SJCRH30 (cell line): ENCODE results near the gene DMBT1. TPM values are rescaled to one million over a fixed set of nuclear protein-coding genes. Genes with fewer than 3 reads are reported as not detected.

ENCODE experiments used
- DNase-seq, 2 experiments: peaks; one replicate each; pipeline ENCODE4 v3.0.0-alpha.2; 2015 to 2020
- H3K27ac ChIP-seq: fragments of 250-450 bp; sonication (Bioruptor Pico); 2 replicates; pipeline ENCODE4 v1.5.1; 2020; ENCODE audit warnings: mild to moderate bottlenecking, moderate library complexity
- H3K27me3 ChIP-seq: fragments of 250-450 bp; sonication (Bioruptor Pico); 2 replicates; pipeline ENCODE4 v1.5.1; 2020; ENCODE audit warnings: mild to moderate bottlenecking, moderate library complexity
- H3K36me3 ChIP-seq: fragments of 250-450 bp; sonication (Bioruptor Pico); 2 replicates; pipeline ENCODE4 v1.5.1; 2020; ENCODE audit warnings: mild to moderate bottlenecking, moderate library complexity
- H3K4me1 ChIP-seq: fragments of 250-450 bp; sonication (Bioruptor Pico); 2 replicates; pipeline ENCODE4 v1.5.1; 2020; ENCODE audit warnings: mild to moderate bottlenecking, moderate library complexity
- H3K4me3 ChIP-seq: fragments of 250-450 bp; sonication (Bioruptor Pico); 2 replicates; pipeline ENCODE4 v1.5.1; 2020; ENCODE audit warnings: mild to moderate bottlenecking, moderate library complexity
- H3K9me3 ChIP-seq: fragments of 250-450 bp; sonication (Bioruptor Pico); replicated peaks from 2 replicates; pipeline ENCODE4 v1.5.1; 2020; ENCODE audit warnings: mild to moderate bottlenecking, moderate library complexity
- total RNA-seq: library from RNA; depleted of rRNA; stranded (reverse); fragments of >200 nt; shearing (Covaris generic); gene quantifications from 2 replicates; pipeline ENCODE4 v1.2.3, GENCODE V29; 2014

DMBT1 gene
- total RNA-seq, 1 experiment from 2014 or later, result 4.2 TPM

DNA sequence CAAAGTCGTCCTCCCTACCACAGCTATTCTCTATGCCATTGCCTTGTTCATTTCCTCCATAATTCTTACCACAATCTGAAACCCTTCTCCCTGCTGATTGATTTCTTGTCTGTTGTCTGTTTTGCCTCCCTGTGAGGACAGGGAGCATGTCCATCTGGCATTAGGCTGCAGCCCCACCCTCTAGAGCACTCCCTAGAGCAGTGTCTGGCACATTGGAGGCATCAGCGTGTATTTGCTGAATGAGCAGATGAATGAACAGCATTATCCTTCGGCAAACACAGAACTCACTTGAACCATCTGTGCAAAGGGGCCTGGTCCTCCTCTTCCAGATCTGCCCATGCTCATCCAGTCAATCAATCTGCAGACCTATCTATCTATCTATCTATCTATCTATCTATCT is 5.1 kb upstream of the DMBT1 start:
- no peak overlapping the region for H3K27ac ChIP-seq
- no peaks in the 10 kb centered on the region for H3K36me3 ChIP-seq
- H3K4me3 ChIP-seq, result no peak overlapping the region
- H3K4me1 ChIP-seq, result no peaks in the 10 kb centered on the region
- peaks cover 8% of the 10 kb centered on the region; the same call in 1 of the 2 replicates for H3K27me3 ChIP-seq
- DNase-seq, result no peak
- no peaks in the 10 kb centered on the region for H3K9me3 ChIP-seq

DNA sequence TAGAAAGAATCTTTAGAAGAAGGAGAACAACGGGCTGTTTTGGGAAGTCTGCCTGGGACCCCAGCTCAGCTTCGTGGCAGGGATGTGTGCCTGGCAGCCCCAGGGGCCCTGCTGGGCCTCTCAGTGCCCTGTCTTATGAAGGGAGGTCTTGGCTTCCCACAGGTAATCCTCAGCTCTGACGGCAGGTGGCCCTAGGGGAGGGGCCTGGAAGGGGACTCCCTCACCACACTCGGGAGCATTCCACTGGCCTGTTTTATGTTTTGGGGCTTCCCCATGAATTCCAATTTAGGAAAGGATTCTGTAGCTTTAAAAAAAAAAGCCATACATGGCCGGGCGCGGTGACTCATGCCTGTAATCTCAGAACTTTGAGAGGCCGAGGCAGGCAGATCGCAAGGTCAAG is 3.0 kb upstream of the DMBT1 start:
- Histone ChIP-seq H3K36me3 (no peaks in the 10 kb centered on the region), H3K4me3 (no peak overlapping the region), H3K27me3 (peaks cover 13% of the 10 kb centered on the region; the same call in 1 of the 2 replicates), H3K9me3 (no peaks in the 10 kb centered on the region), H3K27ac (no peak overlapping the region), H3K4me1 (no peaks in the 10 kb centered on the region)
- DNase-seq, result no peak

GRCh38 chr10:122558452-122558851 is 2.1 kb upstream of the DMBT1 start:
- peaks cover 13% of the 10 kb centered on the region; the same call in 1 of the 2 replicates for H3K27me3 ChIP-seq
- H3K36me3 ChIP-seq, result no peaks in the 10 kb centered on the region
- no peak overlapping the region for H3K27ac ChIP-seq
- no peak overlapping the region for H3K4me3 ChIP-seq
- no peaks in the 10 kb centered on the region for H3K9me3 ChIP-seq
- DNase-seq, result no peak
- no peaks in the 10 kb centered on the region for H3K4me1 ChIP-seq

GRCh38 chr10:122559228-122559627 is 1.3 kb upstream of the DMBT1 start:
- Histone ChIP-seq H3K27me3 (peaks cover 13% of the 10 kb centered on the region; the same call in 1 of the 2 replicates), H3K4me3 (no peak overlapping the region)
- no peak for DNase-seq

GRCh38 chr10:122561212-122561611 is 658 bp downstream of the DMBT1 start:
- Histone ChIP-seq H3K36me3 (no peaks in the 10 kb centered on the region), H3K27me3 (peaks cover 9% of the 10 kb centered on the region; the same call in 1 of the 2 replicates), H3K4me3 (no peak overlapping the region), H3K9me3 (no peaks in the 10 kb centered on the region), H3K4me1 (no peaks in the 10 kb centered on the region), H3K27ac (no peak overlapping the region)
- DNase-seq, result no peak

More at GRCh38 chr10:122559228-122559627, 1.3 kb upstream of the DMBT1 start:
- H3K9me3 ChIP-seq, result no peaks in the 10 kb centered on the region
- no peak overlapping the region for H3K27ac ChIP-seq
- H3K36me3 ChIP-seq, result no peaks in the 10 kb centered on the region
- H3K4me1 ChIP-seq, result no peaks in the 10 kb centered on the region

- H3K4me1 ChIP-seq, result no peaks in the 10 kb centered on the region
- no peak for DNase-seq
- no peak overlapping the region for H3K27ac ChIP-seq
- no peaks in the 10 kb centered on the region for H3K9me3 ChIP-seq
- H3K4me3 ChIP-seq, result no peak overlapping the region
- peaks cover 9% of the 10 kb centered on the region; the same call in 1 of the 2 replicates for H3K27me3 ChIP-seq
- no peaks in the 10 kb centered on the region for H3K36me3 ChIP-seq
Observed at GRCh38 chr10:122561792-122562191, 1.2 kb downstream of the DMBT1 start.

- no peak overlapping the region for H3K4me3 ChIP-seq
- H3K27ac ChIP-seq, result no peak overlapping the region
Observed at GRCh38 chr10:122564980-122565379, 4.4 kb downstream of the DMBT1 start.

GRCh38 chr10:122565766-122566206 is 5.2 kb downstream of the DMBT1 start:
- H3K27me3 ChIP-seq, result peaks cover 4% of the 10 kb centered on the region; the same call in 1 of the 2 replicates
- no peaks in the 10 kb centered on the region for H3K36me3 ChIP-seq
- no peaks in the 10 kb centered on the region for H3K4me1 ChIP-seq
- no peak overlapping the region for H3K4me3 ChIP-seq
- peak; percentile 60 to 85 for DNase-seq
- no peaks in the 10 kb centered on the region for H3K9me3 ChIP-seq
- H3K27ac ChIP-seq, result no peak overlapping the region

More at GRCh38 chr10:122564980-122565379, 4.4 kb downstream of the DMBT1 start:
- no peak for DNase-seq
- Histone ChIP-seq H3K9me3 (no peaks in the 10 kb centered on the region), H3K4me1 (no peaks in the 10 kb centered on the region), H3K36me3 (no peaks in the 10 kb centered on the region), H3K27me3 (peaks cover 4% of the 10 kb centered on the region; the same call in 1 of the 2 replicates)

DNA sequence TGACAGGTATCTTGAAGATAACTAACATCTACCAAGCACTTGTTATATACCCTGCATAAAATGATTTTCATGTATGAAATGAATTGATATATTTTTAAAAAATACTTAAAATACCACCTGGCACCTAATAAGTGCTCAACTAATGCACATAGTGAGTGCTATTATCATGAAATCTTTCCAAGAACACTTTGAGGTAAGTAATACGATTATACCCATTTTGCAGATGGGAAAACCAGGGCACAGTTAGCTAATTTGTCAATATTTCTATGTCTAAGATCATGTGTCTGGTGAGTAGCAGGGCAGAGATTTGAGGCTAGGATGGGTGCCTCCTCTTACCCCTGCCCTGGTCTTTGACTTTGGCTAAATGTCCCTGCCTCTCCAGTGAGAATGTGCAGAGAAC is 6.1 kb downstream of the DMBT1 start:
- DNase-seq, result no peak
- H3K27me3 ChIP-seq, result no peaks in the 10 kb centered on the region
- no peak overlapping the region for H3K4me3 ChIP-seq
- no peaks in the 10 kb centered on the region for H3K4me1 ChIP-seq
- H3K27ac ChIP-seq, result no peak overlapping the region
- no peaks in the 10 kb centered on the region for H3K36me3 ChIP-seq
- H3K9me3 ChIP-seq, result no peaks in the 10 kb centered on the region

DNA sequence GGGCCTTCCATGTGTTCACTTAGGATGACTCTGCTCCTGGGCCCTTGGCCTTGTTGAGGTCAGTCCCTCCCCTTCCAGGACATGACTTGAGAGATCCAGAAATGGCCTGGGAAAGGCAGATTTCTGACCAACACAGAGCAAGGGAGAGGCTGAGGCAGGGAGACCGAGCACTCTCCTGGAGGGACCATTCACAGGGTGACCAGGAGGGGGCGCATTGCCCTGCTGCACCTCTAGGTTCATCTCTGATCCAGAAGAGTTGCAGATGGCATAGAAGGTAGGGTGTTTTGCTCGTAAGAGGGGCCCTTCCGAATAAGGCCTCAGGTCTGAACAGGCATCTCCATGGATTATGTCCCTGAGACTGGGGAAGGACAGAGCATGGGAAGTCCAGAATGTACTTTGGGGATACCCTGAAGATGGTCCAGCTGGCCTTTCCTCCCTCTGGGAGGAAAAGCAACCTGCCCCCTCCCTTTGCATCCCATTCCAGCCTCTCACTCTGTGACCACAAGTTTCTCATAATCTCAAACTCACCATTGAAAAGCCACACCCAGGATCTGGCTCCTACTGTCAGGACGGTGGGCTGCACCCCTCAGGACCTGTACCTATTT is 6.6 kb downstream of the DMBT1 start:
- peak; percentile 30 to 61 for DNase-seq
- no peaks in the 10 kb centered on the region for H3K27me3 ChIP-seq
- H3K9me3 ChIP-seq, result no peaks in the 10 kb centered on the region
- no peak overlapping the region for H3K4me3 ChIP-seq
- H3K4me1 ChIP-seq, result no peaks in the 10 kb centered on the region
- no peaks in the 10 kb centered on the region for H3K36me3 ChIP-seq
- H3K27ac ChIP-seq, result no peak overlapping the region

GRCh38 chr10:122568551-122568950 is 8.0 kb downstream of the DMBT1 start:
- Histone ChIP-seq H3K27me3 (no peaks in the 10 kb centered on the region), H3K4me1 (no peaks in the 10 kb centered on the region), H3K9me3 (no peaks in the 10 kb centered on the region), H3K36me3 (no peaks in the 10 kb centered on the region), H3K27ac (no peak overlapping the region), H3K4me3 (no peak overlapping the region)
- no peak for DNase-seq

DNA sequence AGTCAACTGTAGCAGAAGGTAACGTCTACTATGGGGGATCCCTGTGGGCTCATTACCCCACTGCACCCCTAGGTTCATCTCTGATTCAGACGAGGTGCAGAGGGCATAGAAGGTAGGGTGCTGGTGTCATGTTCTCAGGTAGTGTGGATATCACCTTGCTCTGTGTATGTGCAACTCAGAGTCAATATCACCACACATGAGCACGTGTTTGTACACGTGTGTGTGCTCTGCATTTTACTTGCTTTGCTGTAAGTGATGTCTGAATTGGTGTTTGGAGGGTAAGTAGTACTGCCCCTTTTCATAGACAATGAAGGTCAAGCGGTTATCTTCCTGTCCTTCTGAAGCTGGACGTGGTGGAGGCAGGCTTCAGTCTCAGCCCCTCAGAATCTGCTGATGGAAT is 10.4 kb downstream of the DMBT1 start:
- no peaks in the 10 kb centered on the region for H3K4me1 ChIP-seq
- H3K4me3 ChIP-seq, result no peak overlapping the region
- no peak overlapping the region for H3K27ac ChIP-seq
- DNase-seq, result no peak
- no peaks in the 10 kb centered on the region for H3K9me3 ChIP-seq
- no peaks in the 10 kb centered on the region for H3K36me3 ChIP-seq
- H3K27me3 ChIP-seq, result no peaks in the 10 kb centered on the region

DNA sequence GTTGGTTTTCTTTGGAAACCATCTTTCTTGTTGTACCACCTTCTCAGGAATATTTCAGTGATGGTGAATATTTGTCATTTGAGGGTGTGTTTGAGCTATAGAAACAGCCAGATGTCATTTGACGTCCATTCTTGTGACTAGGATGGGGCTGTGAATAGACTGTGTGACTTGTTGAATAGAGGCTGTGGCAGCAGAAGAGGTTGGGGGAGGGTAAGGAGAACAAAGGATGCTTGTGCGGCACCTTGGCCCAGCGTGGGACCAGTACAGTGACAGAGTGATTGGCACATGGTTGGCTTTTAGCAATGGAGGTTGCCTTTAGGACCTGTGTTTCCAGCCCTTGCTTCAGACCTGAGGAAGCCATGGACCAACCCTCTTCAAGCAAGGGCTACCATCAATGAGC is 11.3 kb downstream of the DMBT1 start:
- no peaks in the 10 kb centered on the region for H3K27me3 ChIP-seq
- no peaks in the 10 kb centered on the region for H3K9me3 ChIP-seq
- H3K4me1 ChIP-seq, result no peaks in the 10 kb centered on the region
- H3K36me3 ChIP-seq, result no peaks in the 10 kb centered on the region
- no peak for DNase-seq
- no peak overlapping the region for H3K4me3 ChIP-seq
- no peak overlapping the region for H3K27ac ChIP-seq

GRCh38 chr10:122575776-122576175 is 15.2 kb downstream of the DMBT1 start:
- no peaks in the 10 kb centered on the region for H3K36me3 ChIP-seq
- no peak overlapping the region for H3K4me3 ChIP-seq
- H3K9me3 ChIP-seq, result no peaks in the 10 kb centered on the region
- no peaks in the 10 kb centered on the region for H3K27me3 ChIP-seq
- H3K4me1 ChIP-seq, result no peaks in the 10 kb centered on the region
- no peak for DNase-seq
- H3K27ac ChIP-seq, result no peak overlapping the region

DNA sequence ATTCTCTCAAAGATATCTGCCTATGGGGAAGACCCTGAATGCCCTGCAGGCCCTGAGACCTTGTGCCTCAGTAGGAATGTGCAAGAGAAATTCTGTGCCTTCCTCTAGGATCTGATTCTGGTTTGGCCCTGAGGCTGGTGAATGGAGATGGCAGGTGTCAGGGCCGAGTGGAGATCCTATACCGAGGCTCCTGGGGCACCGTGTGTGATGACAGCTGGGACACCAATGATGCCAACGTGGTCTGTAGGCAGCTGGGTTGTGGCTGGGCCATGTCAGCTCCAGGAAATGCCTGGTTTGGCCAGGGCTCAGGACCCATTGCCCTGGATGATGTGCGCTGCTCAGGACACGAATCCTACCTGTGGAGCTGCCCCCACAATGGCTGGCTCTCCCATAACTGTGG is 15.7 kb downstream of the DMBT1 start:
- no peaks in the 10 kb centered on the region for H3K36me3 ChIP-seq
- H3K4me3 ChIP-seq, result no peak overlapping the region
- no peak overlapping the region for H3K27ac ChIP-seq
- no peaks in the 10 kb centered on the region for H3K9me3 ChIP-seq
- DNase-seq, result no peak
- H3K4me1 ChIP-seq, result no peaks in the 10 kb centered on the region
- H3K27me3 ChIP-seq, result no peaks in the 10 kb centered on the region

- H3K9me3 ChIP-seq, result no peaks in the 10 kb centered on the region
- H3K27me3 ChIP-seq, result no peaks in the 10 kb centered on the region
- no peaks in the 10 kb centered on the region for H3K4me1 ChIP-seq
- H3K36me3 ChIP-seq, result no peaks in the 10 kb centered on the region
- H3K4me3 ChIP-seq, result no peak overlapping the region
- no peak overlapping the region for H3K27ac ChIP-seq
- DNase-seq, result no peak
Observed at GRCh38 chr10:122577311-122577885, 16.8 kb downstream of the DMBT1 start.
